PC-9 (cell line): ENCODE measurements around the gene CHCHD4. TPM values are rescaled to one million over a fixed set of nuclear protein-coding genes. Genes with fewer than 3 reads are reported as not detected.
A peak's percentile ranks its signal among the peaks of the same experiment; 100 is the strongest.

Source experiments
- BruUV-seq: library from RNA; stranded (reverse); fragments of 400-500 nt; replicated peaks from 2 replicates; lab custom pipeline; 2021; lab: Mats Ljungman, UMichigan
- CTCF ChIA-PET: fragments of 300-600 bp; sonication (Branson Sonifier 250); formaldehyde crosslinking; loops from one replicate; lab custom pipeline; 2022; ENCODE audit warnings: antibody characterized with exemption; lab: Charles Lee
- POLR2A ChIA-PET: fragments of 300-600 bp; sonication (Branson Sonifier 250); formaldehyde crosslinking; loops from one replicate; lab custom pipeline; 2022; ENCODE audit warnings: antibody characterized with exemption; ENCODE audit not compliant: unreplicated experiment; lab: Charles Lee
- DNase-seq, 2 experiments: peaks; one replicate each; pipeline versions ENCODE4 v3.0.0 to v3.0.0-alpha.2; 2015 to 2022; ENCODE audit warnings: mixed read lengths in 1 of 2
- H2AFZ ChIP-seq: fragments of 200-600 bp; sonication (generic); 2 replicates; pipeline ENCODE4 v1.8.1; 2017; ENCODE audit warnings: antibody characterized with exemption
- H3F3A ChIP-seq: fragments of 200-600 bp; sonication (generic); 2 replicates; pipeline ENCODE4 v1.8.1; 2017; ENCODE audit warnings: antibody characterized with exemption, mild to moderate bottlenecking, low read depth; ENCODE audit not compliant: insufficient read depth
- H3K27ac ChIP-seq: fragments of 200-600 bp; sonication (generic); 2 replicates; pipeline ENCODE4 v1.6.1; 2016; ENCODE audit warnings: mixed run types
- H3K27me3 ChIP-seq: fragments of 200-600 bp; sonication (generic); 2 replicates; pipeline ENCODE4 v1.6.1; 2016; ENCODE audit warnings: low read depth, mixed run types; ENCODE audit not compliant: insufficient read depth
- H3K36me3 ChIP-seq: fragments of 200-600 bp; sonication (generic); 2 replicates; pipeline ENCODE4 v1.6.1; 2016; ENCODE audit warnings: low read depth, mixed run types
- H3K4me1 ChIP-seq: fragments of 200-600 bp; sonication (generic); replicated peaks from 2 replicates; pipeline ENCODE4 v1.6.1; 2016; ENCODE audit warnings: mixed run types; ENCODE audit not compliant: insufficient read depth
- H3K4me2 ChIP-seq: fragments of 200-600 bp; sonication (generic); 2 replicates; pipeline ENCODE4 v1.6.1; 2017; ENCODE audit warnings: mixed run types
- H3K4me3 ChIP-seq: fragments of 200-600 bp; sonication (generic); 2 replicates; pipeline ENCODE4 v1.6.1; 2016; ENCODE audit warnings: mixed run types
- H3K79me2 ChIP-seq: fragments of 200-600 bp; sonication (generic); 2 replicates; pipeline ENCODE4 v1.6.1; 2017; ENCODE audit warnings: low read depth, mixed run types
- H3K9me2 ChIP-seq: fragments of 200-600 bp; sonication (generic); 2 replicates; pipeline ENCODE4 v1.8.1; 2017; ENCODE audit warnings: mild to moderate bottlenecking; ENCODE audit not compliant: insufficient read depth
- H3K9me3 ChIP-seq: fragments of 200-600 bp; sonication (generic); 2 replicates; pipeline ENCODE4 v1.8.1; 2016; ENCODE audit warnings: low read depth; ENCODE audit not compliant: insufficient read depth
- H4K20me1 ChIP-seq: fragments of 200-600 bp; sonication (generic); 2 replicates; pipeline ENCODE4 v1.8.1; 2017; ENCODE audit not compliant: insufficient read depth
- CTCF ChIP-seq: fragments of 200-600 bp; sonication (generic); conservative IDR thresholded peaks from 2 replicates; pipeline ENCODE4 v1.6.1; 2017; ENCODE audit warnings: mixed run types, antibody characterized with exemption, mild to moderate bottlenecking, moderate library complexity
- EZH2 ChIP-seq: fragments of 200-600 bp; sonication (generic); IDR thresholded peaks from 2 replicates; pipeline ENCODE4 v1.8.0; 2017; ENCODE audit warnings: antibody characterized with exemption, low read depth
- intact Hi-C: fragments of 100-400 bp; cut with micrococcal nuclease; formaldehyde crosslinking; loops from one replicate; pipeline ENCODE4 v1.10.0; 2022; ENCODE audit not compliant: unreplicated experiment
- total RNA-seq: library from RNA; stranded (reverse); gene quantifications from 2 replicates; pipeline ENCODE4 v1.2.3, GENCODE V29; 2021

CHCHD4 gene
- total RNA-seq, 1 experiment from 2014 or later, result 17.6 TPM

GRCh38 chr3:14097616-14098391 is 26.9 kb downstream of the CHCHD4 start:
- BruUV-seq, result no TSS peak
- no peak overlapping the region for H3K27ac ChIP-seq
- intact Hi-C loops, result no loop called here
- no peaks in the 10 kb centered on the region for H3K79me2 ChIP-seq
- no peaks in the 10 kb centered on the region for H4K20me1 ChIP-seq
- no peaks in the 10 kb centered on the region for H3K27me3 ChIP-seq
- CTCF ChIA-PET, result no interaction called here
- no peak overlapping the region for H3K4me3 ChIP-seq
- H3K9me3 ChIP-seq, result no peaks in the 10 kb centered on the region
- H3F3A ChIP-seq, result no peaks in the 10 kb centered on the region
- H3K4me2 ChIP-seq, result no peak overlapping the region
- no peaks in the 10 kb centered on the region; the same call in 1 of the 2 replicates for H3K9me2 ChIP-seq
- no peak overlapping the region for H2AFZ ChIP-seq
- no peaks in the 10 kb centered on the region for H3K4me1 ChIP-seq
- DNase-seq, result no peak
- POLR2A ChIA-PET, result no interaction called here
- TF ChIP-seq EZH2, result no peak
- no peak for TF ChIP-seq CTCF
- no peaks in the 10 kb centered on the region for H3K36me3 ChIP-seq

GRCh38 chr3:14096742-14097141 is 27.9 kb downstream of the CHCHD4 start:
- Histone ChIP-seq H3K27ac (no peak overlapping the region), H3F3A (no peaks in the 10 kb centered on the region), H3K79me2 (no peaks in the 10 kb centered on the region), H3K9me3 (no peaks in the 10 kb centered on the region), H4K20me1 (no peaks in the 10 kb centered on the region), H3K4me2 (no peak overlapping the region), H3K9me2 (no peaks in the 10 kb centered on the region; the same call in 1 of the 2 replicates), H3K27me3 (no peaks in the 10 kb centered on the region), H3K4me1 (no peaks in the 10 kb centered on the region), H3K36me3 (no peaks in the 10 kb centered on the region), H3K4me3 (no peak overlapping the region), H2AFZ (no peak overlapping the region)
- no TSS peak for BruUV-seq
- no peak for DNase-seq
- intact Hi-C loops, result no loop called here
- POLR2A ChIA-PET, result no interaction called here
- CTCF ChIA-PET, result no interaction called here
- 0 out of 2 replicates have a peak, but pooled peaks have one; percentile 9 for TF ChIP-seq CTCF
- TF ChIP-seq EZH2, result no peak

GRCh38 chr3:14093831-14094230 is 30.8 kb downstream of the CHCHD4 start:
- no peaks in the 10 kb centered on the region; the same call in 1 of the 2 replicates for H3K9me2 ChIP-seq
- H3F3A ChIP-seq, result no peaks in the 10 kb centered on the region
- BruUV-seq, result no TSS peak
- no peak overlapping the region for H3K4me3 ChIP-seq
- no peaks in the 10 kb centered on the region for H3K79me2 ChIP-seq
- H3K9me3 ChIP-seq, result no peaks in the 10 kb centered on the region
- no peak overlapping the region for H3K4me2 ChIP-seq
- no peak overlapping the region for H2AFZ ChIP-seq
- POLR2A ChIA-PET, result no interaction called here
- TF ChIP-seq CTCF (no peak), EZH2 (no peak)
- CTCF ChIA-PET, result no interaction called here
- intact Hi-C loops, result no loop called here
- DNase-seq, result peak in 1 of 2 experiments; percentile 50
- H3K27me3 ChIP-seq, result no peaks in the 10 kb centered on the region
- H3K4me1 ChIP-seq, result no peaks in the 10 kb centered on the region
- no peaks in the 10 kb centered on the region for H3K36me3 ChIP-seq
- H4K20me1 ChIP-seq, result no peaks in the 10 kb centered on the region
- no peak overlapping the region for H3K27ac ChIP-seq
